Stomach smooth muscle (tissue), 2 donors: ENCODE data around the gene NR6A1.

Experiments
- H3K27ac ChIP-seq: one replicate; pipeline ENCODE4 v1.7.0; 2013; ENCODE audit warnings: mild to moderate bottlenecking, low read length, inconsistent platforms
- H3K27me3 ChIP-seq, 2 donors: one replicate each; pipeline ENCODE4 v1.7.0; 2013; ENCODE audit warnings: low read length in 2 of 2; ENCODE audit not compliant: insufficient read depth in 2 of 2, control insufficient read depth in 1 of 2
- H3K36me3 ChIP-seq, 2 donors: one replicate each; pipeline ENCODE4 v1.7.0; 2013; ENCODE audit warnings: low read length in 2 of 2; ENCODE audit not compliant: control insufficient read depth in 2 of 2, insufficient read depth in 2 of 2
- H3K4me1 ChIP-seq: one replicate; pipeline ENCODE4 v1.7.0; 2013; ENCODE audit warnings: low read length; ENCODE audit not compliant: control insufficient read depth, insufficient read depth
- H3K4me3 ChIP-seq, 2 donors: one replicate each; pipeline ENCODE4 v1.7.0; 2013; ENCODE audit warnings: low read length in 2 of 2
- H3K9ac ChIP-seq, 2 donors: one replicate each; pipeline ENCODE4 v1.7.0; 2013; ENCODE audit warnings: low read length in 2 of 2, mild to moderate bottlenecking in 1 of 2
- H3K9me3 ChIP-seq, 2 donors: one replicate each; pipeline ENCODE4 v1.7.0; 2013; ENCODE audit warnings: low read length in 2 of 2; ENCODE audit not compliant: control insufficient read depth in 2 of 2
- donor health status: healthy.
- donor health status: Pancreatic carcinoma.

The NR6A1 gene

DNA sequence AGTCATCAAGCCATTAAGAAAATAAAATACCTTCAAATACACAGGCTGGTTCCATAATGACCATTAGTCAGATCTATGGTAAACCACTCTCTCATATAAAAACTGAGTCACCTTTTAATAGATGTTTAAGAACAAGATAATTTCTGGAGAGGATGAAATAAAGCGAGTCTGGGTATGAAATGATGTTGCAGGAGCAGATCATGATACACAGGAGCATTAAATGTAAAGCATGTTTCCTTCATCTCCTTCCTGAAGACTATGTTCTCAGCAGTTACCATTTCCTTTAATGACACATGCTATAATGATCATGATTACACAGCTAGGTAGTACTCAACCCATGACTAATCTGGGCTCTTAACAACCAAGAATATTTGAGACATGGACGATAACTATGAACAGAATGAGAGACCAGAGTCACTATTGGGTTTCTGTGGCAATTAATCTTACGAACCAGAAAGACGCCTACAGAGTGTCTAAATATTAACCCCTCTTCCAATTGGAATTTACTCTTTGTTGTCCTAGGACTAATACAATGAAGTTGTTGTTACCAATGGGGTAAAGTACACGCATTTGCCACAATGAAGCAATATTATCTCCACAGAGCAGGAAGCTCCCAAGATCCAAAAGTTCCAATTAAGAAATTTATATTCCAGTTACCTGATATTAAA, 105.6 kb downstream of the NR6A1 start:
- Histone ChIP-seq H3K27ac (no peak overlapping the region), H3K4me1 (no peaks in the 10 kb centered on the region), H3K27me3 (no peaks in the 10 kb centered on the region), H3K9me3 (no peaks in the 10 kb centered on the region), H3K9ac (no peak overlapping the region), H3K36me3 (no peaks in the 10 kb centered on the region), H3K4me3 (no peak overlapping the region)

GRCh38 chr9:124664143-124664542, 107.0 kb downstream of the NR6A1 start:
- no peaks in the 10 kb centered on the region for H3K36me3 ChIP-seq
- H3K9ac ChIP-seq = no peak overlapping the region
- no peaks in the 10 kb centered on the region for H3K27me3 ChIP-seq
- H3K4me1 ChIP-seq = no peaks in the 10 kb centered on the region
- no peaks in the 10 kb centered on the region for H3K9me3 ChIP-seq
- no peak overlapping the region for H3K27ac ChIP-seq
- no peak overlapping the region for H3K4me3 ChIP-seq

- H3K9me3 ChIP-seq = no peaks in the 10 kb centered on the region
- H3K27me3 ChIP-seq = no peaks in the 10 kb centered on the region
- H3K36me3 ChIP-seq = no peaks in the 10 kb centered on the region
- no peak overlapping the region for H3K9ac ChIP-seq
- no peak overlapping the region for H3K4me3 ChIP-seq
- H3K27ac ChIP-seq = no peak overlapping the region
- no peaks in the 10 kb centered on the region for H3K4me1 ChIP-seq
Observed at GRCh38 chr9:124663046-124663961, 107.8 kb downstream of the NR6A1 start.

DNA sequence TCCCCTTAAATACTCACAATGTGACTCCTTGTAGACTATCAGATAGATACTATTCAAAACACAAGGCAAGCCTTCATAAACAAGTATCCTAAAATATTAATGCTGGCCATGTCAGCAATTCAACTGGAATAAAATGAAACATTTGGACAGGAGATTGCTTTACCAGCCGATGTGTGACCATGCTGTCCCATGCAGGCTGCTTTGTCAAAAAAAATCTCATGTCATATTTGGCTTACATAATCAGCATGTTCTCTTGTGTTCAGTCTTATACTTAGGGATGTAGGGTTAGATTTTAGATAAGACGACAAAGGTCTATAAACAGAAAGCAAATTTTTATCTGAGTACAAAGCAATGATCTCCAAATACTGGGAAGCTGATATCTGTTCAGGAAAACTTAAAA, 108.5 kb downstream of the NR6A1 start:
- no peaks in the 10 kb centered on the region for H3K36me3 ChIP-seq
- H3K4me1 ChIP-seq = no peaks in the 10 kb centered on the region
- no peak overlapping the region for H3K4me3 ChIP-seq
- no peak overlapping the region for H3K9ac ChIP-seq
- no peak overlapping the region for H3K27ac ChIP-seq
- no peaks in the 10 kb centered on the region for H3K27me3 ChIP-seq
- no peaks in the 10 kb centered on the region for H3K9me3 ChIP-seq

DNA sequence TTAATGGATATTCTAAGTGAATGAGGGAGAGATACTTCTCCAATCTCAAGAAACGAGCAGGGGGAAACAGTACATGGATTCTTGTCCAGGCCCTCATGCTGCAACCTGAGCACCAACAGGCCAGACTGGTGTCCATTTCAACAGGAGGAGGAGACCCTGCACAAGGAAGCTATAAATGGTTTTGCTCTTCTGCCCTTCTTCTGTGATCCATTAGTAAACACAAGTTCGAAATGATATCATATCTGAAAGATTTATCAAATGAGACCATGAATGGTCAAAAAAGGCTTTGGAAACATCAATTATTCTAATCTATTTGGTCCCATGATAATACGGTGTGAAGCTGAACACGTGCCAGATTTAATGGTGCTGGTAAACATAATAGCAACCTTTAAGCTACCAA, 109.8 kb downstream of the NR6A1 start:
- no peak overlapping the region for H3K9ac ChIP-seq
- H3K9me3 ChIP-seq = no peaks in the 10 kb centered on the region
- no peaks in the 10 kb centered on the region for H3K36me3 ChIP-seq
- H3K4me3 ChIP-seq = no peak overlapping the region
- no peaks in the 10 kb centered on the region for H3K4me1 ChIP-seq
- no peak overlapping the region for H3K27ac ChIP-seq
- H3K27me3 ChIP-seq = no peaks in the 10 kb centered on the region

GRCh38 chr9:124660341-124660801, 110.7 kb downstream of the NR6A1 start:
- H3K36me3 ChIP-seq = no peaks in the 10 kb centered on the region
- H3K9ac ChIP-seq = peak overlapping the region; percentile 52 to 68
- H3K9me3 ChIP-seq = no peaks in the 10 kb centered on the region
- H3K4me1 ChIP-seq = no peaks in the 10 kb centered on the region
- peak overlapping the region; percentile 75 to 87 for H3K4me3 ChIP-seq
- no peaks in the 10 kb centered on the region for H3K27me3 ChIP-seq
- H3K27ac ChIP-seq = no peak overlapping the region

GRCh38 chr9:124659099-124659659, 111.9 kb downstream of the NR6A1 start:
- Histone ChIP-seq H3K36me3 (no peaks in the 10 kb centered on the region), H3K9ac (peak overlapping the region; percentile 68 to 72), H3K9me3 (no peaks in the 10 kb centered on the region), H3K4me3 (peak overlapping the region; percentile 75 to 87), H3K27me3 (no peaks in the 10 kb centered on the region), H3K4me1 (no peaks in the 10 kb centered on the region), H3K27ac (peak overlapping the region; percentile 56)

DNA sequence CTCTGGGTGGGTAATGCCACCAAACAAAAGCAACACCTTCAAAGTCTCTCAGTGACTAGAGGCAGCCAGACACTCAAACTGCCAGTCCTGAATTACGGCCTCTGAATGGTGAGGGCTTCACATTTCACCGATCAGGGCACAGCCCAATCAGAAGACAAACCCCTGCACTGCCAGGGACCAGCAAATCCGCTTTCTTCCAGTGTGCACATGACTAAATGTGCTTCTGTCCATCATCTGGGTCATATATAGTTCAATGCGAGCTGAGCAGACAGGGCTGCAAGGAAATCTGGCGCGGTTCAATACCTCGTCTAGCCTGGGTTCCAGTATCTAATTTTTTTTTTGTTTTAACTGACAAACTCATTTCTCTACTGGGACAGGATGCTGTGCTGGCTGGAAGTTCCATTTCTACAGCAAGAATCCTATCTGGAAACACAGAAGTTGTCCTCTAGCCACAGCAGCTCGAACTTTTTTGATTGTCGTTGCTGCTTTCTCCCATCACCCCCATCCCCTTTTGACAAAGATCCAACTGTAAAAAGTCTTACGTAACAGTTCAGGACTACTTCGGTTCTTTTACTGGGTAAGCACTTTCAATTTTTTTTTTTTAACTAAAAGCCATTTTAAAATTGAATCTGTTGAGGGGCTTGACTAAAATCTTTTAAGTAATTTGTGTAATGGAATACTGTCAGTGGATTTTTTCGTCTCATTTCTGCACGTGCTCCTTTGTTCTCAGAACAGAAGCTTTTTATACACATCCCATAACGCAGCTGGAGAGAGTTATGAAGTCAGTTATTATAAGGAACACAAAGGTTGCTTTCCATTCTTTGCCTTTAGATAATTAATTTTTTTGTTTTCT, 112.7 kb downstream of the NR6A1 start:
- Histone ChIP-seq H3K36me3 (no peaks in the 10 kb centered on the region), H3K4me1 (no peaks in the 10 kb centered on the region), H3K4me3 (peak overlapping the region; percentile 75 to 87), H3K27me3 (no peaks in the 10 kb centered on the region), H3K9ac (peak overlapping the region; percentile 68 to 72), H3K9me3 (no peaks in the 10 kb centered on the region), H3K27ac (peak overlapping the region; percentile 56)

DNA sequence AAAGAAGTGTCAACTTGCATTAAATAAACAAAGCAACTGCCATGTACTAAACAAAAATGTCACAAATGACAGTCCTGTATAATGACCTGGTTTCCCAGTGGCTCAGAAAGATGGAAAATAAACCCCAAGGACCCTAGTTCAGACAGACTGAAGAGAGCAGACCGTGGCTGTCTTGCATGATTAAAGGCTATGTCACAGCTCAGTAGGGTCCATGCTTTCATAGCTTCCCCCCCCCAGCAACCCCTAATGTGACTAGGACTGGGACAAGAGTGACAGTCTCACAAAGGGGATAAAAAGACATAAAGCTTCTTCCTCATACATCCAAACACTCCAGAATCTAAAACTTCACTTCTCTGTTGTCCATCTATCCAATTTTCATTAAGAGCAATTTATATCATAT, 113.6 kb downstream of the NR6A1 start:
- Histone ChIP-seq H3K27me3 (no peaks in the 10 kb centered on the region), H3K9ac (no peak overlapping the region), H3K9me3 (no peaks in the 10 kb centered on the region), H3K4me3 (no peak overlapping the region), H3K4me1 (no peaks in the 10 kb centered on the region), H3K36me3 (no peaks in the 10 kb centered on the region), H3K27ac (peak overlapping the region; percentile 56)

DNA sequence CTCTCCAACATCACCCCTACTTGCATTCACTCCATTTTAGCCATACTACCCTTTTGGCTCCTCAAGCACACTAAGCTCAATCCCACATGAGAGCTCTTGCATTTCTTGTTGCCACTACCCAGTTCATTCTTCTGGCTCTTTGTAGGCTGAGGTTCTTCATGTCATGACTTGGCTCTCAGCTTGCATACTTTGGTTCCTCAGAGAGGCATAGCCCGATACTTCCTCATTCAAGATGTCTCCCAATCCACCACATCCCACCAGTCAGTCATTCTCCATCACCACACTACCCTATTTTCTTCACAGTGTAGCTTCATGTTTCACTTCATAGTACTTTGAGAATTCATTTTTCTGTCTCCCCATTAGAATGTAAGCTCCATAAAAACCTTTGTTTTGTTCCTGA, 116.7 kb downstream of the NR6A1 start:
- Histone ChIP-seq H3K27me3 (no peaks in the 10 kb centered on the region), H3K9me3 (no peaks in the 10 kb centered on the region), H3K4me3 (no peak overlapping the region), H3K9ac (no peak overlapping the region), H3K27ac (no peak overlapping the region), H3K4me1 (no peaks in the 10 kb centered on the region), H3K36me3 (no peaks in the 10 kb centered on the region)
